SK-N-SH treated with all-trans-retinoic acid at 6 μM for 48 hours (cell line): ENCODE results near the gene CLMN.

Experiments used
- BACH2 ChIP-seq: fragments of 250-450 bp; sonication (Bioruptor Pico); IDR thresholded peaks from 2 replicates; pipeline ENCODE4 v1.9.0; 2021; ENCODE audit warnings: mild to moderate bottlenecking, borderline replicate concordance
- CREB5 ChIP-seq: fragments of 250-450 bp; sonication (Bioruptor Pico); IDR thresholded peaks from 2 replicates; pipeline ENCODE4 v1.5.1; 2020; ENCODE audit warnings: low read depth, mild to moderate bottlenecking, moderate library complexity
- CSDC2 ChIP-seq: fragments of 250-450 bp; sonication (Bioruptor Pico); IDR thresholded peaks from 2 replicates; pipeline ENCODE4 v1.5.0; 2020; ENCODE audit warnings: mild to moderate bottlenecking, moderate library complexity
- CSRNP3 ChIP-seq: fragments of 250-450 bp; sonication (Bioruptor Pico); IDR thresholded peaks from 2 replicates; pipeline ENCODE4 v1.5.1; 2021; ENCODE audit warnings: mild to moderate bottlenecking, moderate library complexity
- PATZ1 ChIP-seq: fragments of 250-450 bp; sonication (Bioruptor Pico); IDR thresholded peaks from 2 replicates; pipeline ENCODE4 v1.8.0; 2020; ENCODE audit warnings: mild to moderate bottlenecking, moderate library complexity, borderline replicate concordance
- POU6F1 ChIP-seq: fragments of 250-450 bp; sonication (Bioruptor Pico); IDR thresholded peaks from 2 replicates; pipeline ENCODE4 v1.8.0; 2021; ENCODE audit warnings: low read depth, mild to moderate bottlenecking, moderate library complexity, borderline replicate concordance
- TOX ChIP-seq: fragments of 250-450 bp; sonication (Bioruptor Pico); IDR thresholded peaks from 2 replicates; pipeline ENCODE4 v1.8.0; 2021; ENCODE audit warnings: mild to moderate bottlenecking, moderate library complexity, borderline replicate concordance
- ZFP3 ChIP-seq: fragments of 250-450 bp; sonication (Bioruptor Pico); IDR thresholded peaks from 2 replicates; pipeline ENCODE4 v1.5.0; 2020; ENCODE audit warnings: mild to moderate bottlenecking, moderate library complexity
- ZFP30 ChIP-seq: fragments of 450-650 bp; formaldehyde crosslinking; IDR thresholded peaks from 2 replicates; pipeline ENCODE4 v1.5.0; 2022; ENCODE audit warnings: mild to moderate bottlenecking, moderate library complexity
- ZNF565 ChIP-seq: fragments of 450-650 bp; formaldehyde crosslinking; conservative IDR thresholded peaks from 2 replicates; pipeline ENCODE4 v1.5.0; 2020; ENCODE audit warnings: low read depth, mild to moderate bottlenecking, moderate library complexity
- ZNF8 ChIP-seq: fragments of 450-650 bp; formaldehyde crosslinking; IDR thresholded peaks from 2 replicates; pipeline ENCODE4 v1.5.0; 2020; ENCODE audit warnings: mild to moderate bottlenecking, moderate library complexity

- no peak for TF ChIP-seq ZNF8 (CRISPR knock-in tag)
- no peak for TF ChIP-seq POU6F1 (CRISPR knock-in tag)
- no peak for TF ChIP-seq ZFP3 (CRISPR knock-in tag)
- no peak for TF ChIP-seq PATZ1 (CRISPR knock-in tag)
- TF ChIP-seq CREB5 (CRISPR knock-in tag) = no peak
- TF ChIP-seq TOX = no peak
- TF ChIP-seq ZNF565 (CRISPR knock-in tag) = no peak
- TF ChIP-seq BACH2 = no peak
- no peak for TF ChIP-seq CSRNP3
- TF ChIP-seq CSDC2 (CRISPR knock-in tag) = no peak
- TF ChIP-seq ZFP30 (CRISPR knock-in tag) = no peak
Observed at GRCh38 chr14:95261616-95262510, 57.8 kb downstream of the CLMN start.
